Ishikawa (cell line): Measurements from ENCODE around the gene SLC35F2.
A peak's percentile ranks its signal among the peaks of the same experiment; 100 is the strongest.

Experiments used
- CEBPB ChIP-seq: IDR thresholded peaks from 2 replicates; pipeline ENCODE4 v1.6.1; 2012
- CREB1 ChIP-seq: IDR thresholded peaks from 2 replicates; pipeline ENCODE4 v1.6.1; 2012; ENCODE audit warnings: low read depth
- EGR1 ChIP-seq: IDR thresholded peaks from 2 replicates; pipeline ENCODE4 v1.6.1; 2012
- EP300 ChIP-seq: IDR thresholded peaks from 2 replicates; pipeline ENCODE4 v1.6.1; 2012; ENCODE audit warnings: borderline replicate concordance
- FOXM1 ChIP-seq: IDR thresholded peaks from 2 replicates; pipeline ENCODE4 v1.6.1; 2012; ENCODE audit warnings: low read depth, borderline replicate concordance
- MAX ChIP-seq: IDR thresholded peaks from 2 replicates; pipeline ENCODE4 v1.6.1; 2012
- NFIC ChIP-seq: IDR thresholded peaks from 2 replicates; pipeline ENCODE4 v1.6.1; 2012
- RAD21 ChIP-seq: IDR thresholded peaks from 2 replicates; pipeline ENCODE4 v1.6.1; 2012; ENCODE audit warnings: low read depth
- REST ChIP-seq: IDR thresholded peaks from 2 replicates; pipeline ENCODE4 v1.6.1; 2012; ENCODE audit warnings: low read depth, mild to moderate bottlenecking
- TAF1 ChIP-seq: IDR thresholded peaks from 2 replicates; pipeline ENCODE4 v1.6.1; 2012; ENCODE audit warnings: low read depth, mild to moderate bottlenecking
- TCF12 ChIP-seq: IDR thresholded peaks from 2 replicates; pipeline ENCODE4 v1.6.1; 2012; ENCODE audit warnings: low read depth
- TEAD4 ChIP-seq: IDR thresholded peaks from 2 replicates; pipeline ENCODE4 v1.6.1; 2012
- USF1 ChIP-seq: IDR thresholded peaks from 2 replicates; pipeline ENCODE4 v1.6.1; 2012
- YY1 ChIP-seq: IDR thresholded peaks from 2 replicates; pipeline ENCODE4 v1.6.1; 2012; ENCODE audit warnings: low read depth
- ZBTB7A ChIP-seq: IDR thresholded peaks from 2 replicates; pipeline ENCODE4 v1.6.1; 2012; ENCODE audit warnings: low read depth

SLC35F2 gene

GRCh38 chr11:107842412-107843100, 16.0 kb downstream of the SLC35F2 start:
- TF ChIP-seq YY1 (no peak), FOXM1 (no peak), CREB1 (no peak), EP300 (peak; percentile 35; the same call in 1 of the 2 replicates), TEAD4 (peak; percentile 84), TAF1 (no peak), NFIC (peak; percentile 11; the same call in 1 of the 2 replicates), CEBPB (peak; percentile 92), USF1 (no peak)

- TF ChIP-seq ZBTB7A: no peak
- no peak for TF ChIP-seq USF1
- peak; percentile 80 for TF ChIP-seq EP300
- peak; percentile 10; the same call in 1 of the 2 replicates for TF ChIP-seq MAX
- peak; percentile 60 for TF ChIP-seq YY1
- TF ChIP-seq TEAD4: peak; percentile 67
- TF ChIP-seq RAD21: no peak
- no peak for TF ChIP-seq EGR1
- peak; percentile 24; the same call in 1 of the 2 replicates for TF ChIP-seq NFIC
- peak; percentile 85 for TF ChIP-seq CEBPB
- TF ChIP-seq FOXM1: no peak
- TF ChIP-seq TCF12: no peak
These were observed 18.5 kb downstream of the SLC35F2 start for GRCh38 chr11:107840129-107840484.

- TF ChIP-seq ZBTB7A: no peak
- no peak for TF ChIP-seq TCF12
- TF ChIP-seq MAX: no peak
- TF ChIP-seq FOXM1: no peak
- TF ChIP-seq CEBPB: no peak
- no peak for TF ChIP-seq EGR1
- no peak for TF ChIP-seq USF1
- TF ChIP-seq YY1: no peak
These were observed 21.7 kb downstream of the SLC35F2 start for GRCh38 chr11:107836851-107837250.

- TF ChIP-seq TEAD4 (no peak), TCF12 (no peak), REST (no peak), CEBPB (no peak), MAX (no peak), RAD21 (no peak), ZBTB7A (no peak), FOXM1 (no peak), EGR1 (no peak), CREB1 (no peak), NFIC (no peak), USF1 (no peak), TAF1 (no peak)
These were observed 23.6 kb downstream of the SLC35F2 start for GRCh38 chr11:107834995-107835394.

- TF ChIP-seq CEBPB: no peak
- TF ChIP-seq EP300: peak; percentile 56; the same call in 1 of the 2 replicates
- no peak for TF ChIP-seq TEAD4
- TF ChIP-seq RAD21: no peak
- 0 out of 2 replicates have a peak, but pooled peaks have one; percentile 43 for TF ChIP-seq NFIC
- TF ChIP-seq FOXM1: no peak
- TF ChIP-seq REST: no peak
- no peak for TF ChIP-seq ZBTB7A
- TF ChIP-seq CREB1: no peak
- no peak for TF ChIP-seq USF1
- TF ChIP-seq MAX: no peak
- TF ChIP-seq EGR1: no peak
- TF ChIP-seq TCF12: no peak
These were observed 27.6 kb downstream of the SLC35F2 start for GRCh38 chr11:107830915-107831540.
